Ascending aorta (tissue), 2 donors: Measurements from ENCODE around the gene TGFBR3. TPM values are rescaled to one million over a fixed set of nuclear protein-coding genes. Genes with fewer than 3 reads are reported as not detected.

ENCODE experiments used
- DNase-seq, 2 donors: peaks; one replicate each; pipeline ENCODE4 v3.0.0-alpha.2; 2019; ENCODE audit warnings: low spot score in 2 of 2
- H3K27ac ChIP-seq, 2 donors: fragments of 200-600 bp; sonication (generic); one replicate each; pipeline ENCODE4 v1.5.1; 2016 to 2017; ENCODE audit warnings: mild to moderate bottlenecking in 1 of 2
- H3K27me3 ChIP-seq: fragments of 200-600 bp; sonication (generic); one replicate; pipeline ENCODE4 v1.5.1; 2017
- H3K36me3 ChIP-seq, 2 donors: fragments of 200-600 bp; sonication (generic); one replicate each; pipeline ENCODE4 v1.5.1; 2016
- H3K4me1 ChIP-seq, 2 donors: fragments of 200-600 bp; sonication (generic); one replicate each; pipeline ENCODE4 v1.5.1; 2016 to 2017; ENCODE audit warnings: mild to moderate bottlenecking in 1 of 2
- H3K4me3 ChIP-seq, 2 donors: fragments of 200-600 bp; sonication (generic); one replicate each; pipeline ENCODE4 v1.5.1; 2016 to 2017; ENCODE audit warnings: mild to moderate bottlenecking in 1 of 2
- H3K9me3 ChIP-seq, 2 donors: fragments of 200-600 bp; sonication (generic); one replicate each; pipeline ENCODE4 v1.5.1; 2016
- CTCF ChIP-seq, 3 experiments: fragments of 200-600 bp in 2 of 3; fragments of 450-650 bp in 1 of 3; sonication (generic) in 2 of 3; IDR thresholded peaks; one replicate each; pipeline ENCODE4 v1.5.1; 2016 to 2019; ENCODE audit warnings: antibody characterized with exemption in 3 of 3, mild to moderate bottlenecking in 1 of 3, moderate library complexity in 1 of 3
- intact Hi-C: fragments of 100-400 bp; cut with DNase I; formaldehyde crosslinking; loops from one replicate; pipeline ENCODE4 v1.15.1; 2023
- total RNA-seq: library from RNA; depleted of rRNA; stranded (reverse); fragments of >200 nt; gene quantifications from one replicate; pipeline ENCODE4 v1.1.0, GENCODE V29; 2016

TGFBR3 gene
- total RNA-seq, 1 donor from 2014 or later = 127 TPM

DNA sequence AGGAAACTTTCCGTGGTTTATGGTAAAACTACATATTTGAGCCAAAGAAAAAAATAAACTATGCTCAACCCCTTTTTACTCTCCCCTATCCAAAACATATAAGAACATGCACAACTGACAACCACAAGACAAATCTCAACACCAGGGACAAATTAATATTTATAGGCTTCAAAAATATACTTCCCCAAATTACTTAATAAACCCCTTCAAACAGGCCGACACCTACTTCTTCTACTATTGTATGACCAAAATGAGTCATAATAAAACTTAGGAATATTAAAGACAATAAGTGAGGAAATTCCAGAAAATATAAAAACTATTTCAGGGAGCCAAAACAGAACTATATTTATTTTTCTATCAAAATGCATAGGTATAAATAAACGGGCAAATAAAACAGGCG is 71.5 kb downstream of the TGFBR3 start:
- H3K36me3 ChIP-seq = no peaks in the 10 kb centered on the region
- H3K9me3 ChIP-seq = no peaks in the 10 kb centered on the region
- DNase-seq = no peak
- H3K27ac ChIP-seq = peak overlapping the region in 1 of 2 donors; percentile 24
- H3K4me3 ChIP-seq = no peak overlapping the region
- peaks cover 0 to 20% of the 10 kb centered on the region in 2 donors for H3K4me1 ChIP-seq
- no peaks in the 10 kb centered on the region for H3K27me3 ChIP-seq
- TF ChIP-seq CTCF (IDR thresholded peaks at IDR 0.05) = no peak
- intact Hi-C loops = no loop called here

- peaks cover 0 to 20% of the 10 kb centered on the region in 2 donors for H3K4me1 ChIP-seq
- H3K4me3 ChIP-seq = no peak overlapping the region
- peak overlapping the region in 1 of 2 donors; percentile 35 for H3K27ac ChIP-seq
- H3K9me3 ChIP-seq = no peaks in the 10 kb centered on the region
- H3K27me3 ChIP-seq = no peaks in the 10 kb centered on the region
- no peaks in the 10 kb centered on the region for H3K36me3 ChIP-seq
- TF ChIP-seq CTCF (IDR thresholded peaks at IDR 0.05) = no peak
- intact Hi-C loops = no loop called here
- DNase-seq = no peak
Measured at GRCh38 chr1:91813813-91814212, 72.1 kb downstream of the TGFBR3 start.

DNA sequence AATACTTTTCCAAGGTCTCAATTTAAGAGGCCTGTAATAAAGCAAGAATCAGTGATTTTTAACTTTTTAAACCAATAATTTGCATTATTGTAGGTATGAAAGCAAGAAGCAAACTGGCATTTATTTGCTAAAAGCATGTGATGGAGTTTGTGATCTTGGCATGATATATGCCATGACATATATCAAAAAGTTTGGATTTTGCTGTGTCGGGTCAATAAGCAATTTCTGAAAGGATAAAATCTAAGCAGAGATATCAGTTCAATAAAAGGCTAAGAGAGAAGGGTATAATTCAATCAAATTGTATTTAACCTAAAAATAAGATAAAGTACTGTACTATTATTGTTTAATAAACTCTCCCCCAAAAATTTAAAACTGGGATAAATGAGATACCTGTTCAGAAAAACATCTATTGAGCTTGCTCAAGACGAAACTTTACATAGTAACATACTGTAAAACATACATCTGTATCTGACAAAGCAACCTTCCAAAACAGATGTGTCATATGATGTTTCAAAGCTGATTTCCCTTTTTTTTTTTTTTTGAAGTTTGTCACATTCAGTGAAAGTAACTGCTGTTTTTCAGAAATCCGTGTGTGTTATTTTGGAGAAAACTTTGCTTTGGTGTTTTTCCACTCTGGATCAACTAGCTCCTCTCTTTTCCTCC is 74.5 kb downstream of the TGFBR3 start:
- Histone ChIP-seq H3K4me1 (peaks cover 0 to 20% of the 10 kb centered on the region in 2 donors), H3K9me3 (no peaks in the 10 kb centered on the region), H3K27ac (no peak overlapping the region), H3K27me3 (no peaks in the 10 kb centered on the region), H3K36me3 (no peaks in the 10 kb centered on the region), H3K4me3 (no peak overlapping the region)
- TF ChIP-seq CTCF (IDR thresholded peaks at IDR 0.05) = no peak
- intact Hi-C loops = no loop called here
- no peak for DNase-seq

- Histone ChIP-seq H3K9me3 (no peaks in the 10 kb centered on the region), H3K27ac (no peak overlapping the region), H3K4me3 (no peak overlapping the region), H3K36me3 (no peaks in the 10 kb centered on the region), H3K4me1 (peaks cover 0 to 14% of the 10 kb centered on the region in 2 donors), H3K27me3 (no peaks in the 10 kb centered on the region)
- no peak for DNase-seq
- intact Hi-C loops = no loop called here
- no peak for TF ChIP-seq CTCF (IDR thresholded peaks at IDR 0.05)
Measured at GRCh38 chr1:91809317-91809716, 76.6 kb downstream of the TGFBR3 start.

DNA sequence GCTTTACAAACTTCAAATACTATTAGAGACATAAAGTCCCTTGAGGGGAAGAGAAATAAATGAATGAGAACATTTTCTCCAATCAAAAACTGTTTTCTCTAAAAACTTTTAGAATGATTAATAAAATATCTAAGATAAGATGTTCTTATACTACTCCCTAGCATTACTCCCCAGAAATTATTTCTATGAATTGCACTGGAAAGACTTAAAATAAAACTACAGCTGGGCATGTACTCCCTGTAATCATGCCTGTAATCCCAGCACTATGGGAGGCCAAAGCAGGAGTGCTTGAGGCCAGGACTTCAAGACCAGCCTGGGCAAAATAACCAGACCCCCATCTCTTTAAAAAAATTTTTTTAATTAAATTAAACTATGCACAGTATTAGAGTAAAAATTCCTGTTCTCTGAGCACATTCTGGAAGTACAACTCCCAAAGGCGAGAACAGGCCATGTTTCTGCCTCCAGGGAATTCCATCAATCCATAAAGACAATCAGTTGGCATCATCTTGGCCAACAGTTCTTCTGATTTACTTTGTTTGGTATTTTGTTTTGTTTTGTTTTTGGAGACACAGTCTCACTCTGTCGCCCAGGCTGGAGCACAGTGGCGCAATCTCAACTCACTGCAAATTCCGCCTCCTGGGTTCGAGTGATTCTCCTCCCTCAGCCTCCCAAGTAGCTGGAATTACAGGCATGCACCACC is 77.9 kb downstream of the TGFBR3 start:
- DNase-seq = no peak
- no peak for TF ChIP-seq CTCF (IDR thresholded peaks at IDR 0.05)
- Histone ChIP-seq H3K9me3 (no peaks in the 10 kb centered on the region), H3K27me3 (no peaks in the 10 kb centered on the region), H3K36me3 (no peaks in the 10 kb centered on the region), H3K4me1 (peaks cover 0 to 14% of the 10 kb centered on the region in 2 donors), H3K27ac (peak overlapping the region in 1 of 2 donors; percentile 30), H3K4me3 (no peak overlapping the region)
- intact Hi-C loops = no loop called here
